ENCODE measurements around the gene TECTA.

The TECTA gene

GRCh38 chr11:121123496-121124069, 22.5 kb downstream of the TECTA start:
- Histone ChIP-seq H3K27ac (ENCODE audit: insufficient read depth, low read length, poor library complexity, severe bottlenecking) (no peak overlapping the region), H3K4me1 (ENCODE audit: control insufficient read depth, insufficient read depth, low read length, poor library complexity, severe bottlenecking) (no peaks in the 10 kb centered on the region), H3K36me3 (ENCODE audit: control insufficient read depth, insufficient read depth, low read length) (no peaks in the 10 kb centered on the region), H3K9me3 (ENCODE audit: control insufficient read depth, low read length) (peaks cover 4% of the 10 kb centered on the region), H3K27me3 (replicated peaks; ENCODE audit: control insufficient read depth, insufficient read depth, low read length, poor library complexity, severe bottlenecking) (no peaks in the 10 kb centered on the region), H3K4me3 (ENCODE audit: insufficient read depth, low read depth, low read length, poor library complexity, severe bottlenecking) (no peak overlapping the region)
- DNase-seq = no peak

GRCh38 chr11:121127809-121128208, 26.8 kb downstream of the TECTA start:
- Histone ChIP-seq H3K27me3 (replicated peaks; ENCODE audit: control insufficient read depth, insufficient read depth, low read length, poor library complexity, severe bottlenecking) (no peaks in the 10 kb centered on the region), H3K4me1 (ENCODE audit: control insufficient read depth, insufficient read depth, low read length, poor library complexity, severe bottlenecking) (no peaks in the 10 kb centered on the region), H3K27ac (ENCODE audit: insufficient read depth, low read length, poor library complexity, severe bottlenecking) (no peak overlapping the region), H3K36me3 (ENCODE audit: control insufficient read depth, insufficient read depth, low read length) (no peaks in the 10 kb centered on the region), H3K4me3 (ENCODE audit: insufficient read depth, low read depth, low read length, poor library complexity, severe bottlenecking) (no peak overlapping the region), H3K9me3 (ENCODE audit: control insufficient read depth, low read length) (no peaks in the 10 kb centered on the region)
- DNase-seq = no peak

GRCh38 chr11:121129362-121130340, 28.6 kb downstream of the TECTA start:
- Histone ChIP-seq H3K4me1 (ENCODE audit: control insufficient read depth, insufficient read depth, low read length, poor library complexity, severe bottlenecking) (no peaks in the 10 kb centered on the region), H3K27ac (ENCODE audit: insufficient read depth, low read length, poor library complexity, severe bottlenecking) (no peak overlapping the region)
- no peak for DNase-seq

GRCh38 chr11:121131656-121132055, 30.6 kb downstream of the TECTA start:
- Histone ChIP-seq H3K36me3 (ENCODE audit: control insufficient read depth, insufficient read depth, low read length) (no peaks in the 10 kb centered on the region), H3K4me3 (ENCODE audit: insufficient read depth, low read depth, low read length, poor library complexity, severe bottlenecking) (no peak overlapping the region), H3K27ac (ENCODE audit: insufficient read depth, low read length, poor library complexity, severe bottlenecking) (no peak overlapping the region), H3K27me3 (replicated peaks; ENCODE audit: control insufficient read depth, insufficient read depth, low read length, poor library complexity, severe bottlenecking) (no peaks in the 10 kb centered on the region), H3K9me3 (ENCODE audit: control insufficient read depth, low read length) (no peaks in the 10 kb centered on the region), H3K4me1 (ENCODE audit: control insufficient read depth, insufficient read depth, low read length, poor library complexity, severe bottlenecking) (no peaks in the 10 kb centered on the region)
- DNase-seq = no peak

More at GRCh38 chr11:121129362-121130340, 28.6 kb downstream of the TECTA start:
- H3K36me3 ChIP-seq (ENCODE audit: control insufficient read depth, insufficient read depth, low read length) = no peaks in the 10 kb centered on the region
- no peaks in the 10 kb centered on the region for H3K27me3 ChIP-seq (replicated peaks; ENCODE audit: control insufficient read depth, insufficient read depth, low read length, poor library complexity, severe bottlenecking)
- H3K9me3 ChIP-seq (ENCODE audit: control insufficient read depth, low read length) = no peaks in the 10 kb centered on the region
- H3K4me3 ChIP-seq (ENCODE audit: insufficient read depth, low read depth, low read length, poor library complexity, severe bottlenecking) = no peak overlapping the region

- no peaks in the 10 kb centered on the region for H3K27me3 ChIP-seq (replicated peaks; ENCODE audit: control insufficient read depth, insufficient read depth, low read length, poor library complexity, severe bottlenecking)
- H3K9me3 ChIP-seq (ENCODE audit: control insufficient read depth, low read length) = no peaks in the 10 kb centered on the region
- H3K4me3 ChIP-seq (ENCODE audit: insufficient read depth, low read depth, low read length, poor library complexity, severe bottlenecking) = no peak overlapping the region
- no peaks in the 10 kb centered on the region for H3K4me1 ChIP-seq (ENCODE audit: control insufficient read depth, insufficient read depth, low read length, poor library complexity, severe bottlenecking)
- DNase-seq = no peak
- H3K27ac ChIP-seq (ENCODE audit: insufficient read depth, low read length, poor library complexity, severe bottlenecking) = no peak overlapping the region
- no peaks in the 10 kb centered on the region for H3K36me3 ChIP-seq (ENCODE audit: control insufficient read depth, insufficient read depth, low read length)
These were observed 31.4 kb downstream of the TECTA start for GRCh38 chr11:121132211-121132976.

GRCh38 chr11:121134741-121135312, 33.8 kb downstream of the TECTA start:
- H3K4me3 ChIP-seq (ENCODE audit: insufficient read depth, low read depth, low read length, poor library complexity, severe bottlenecking) = no peak overlapping the region
- no peak for DNase-seq
- no peak overlapping the region for H3K27ac ChIP-seq (ENCODE audit: insufficient read depth, low read length, poor library complexity, severe bottlenecking)
- H3K27me3 ChIP-seq (replicated peaks; ENCODE audit: control insufficient read depth, insufficient read depth, low read length, poor library complexity, severe bottlenecking) = no peaks in the 10 kb centered on the region
- no peaks in the 10 kb centered on the region for H3K9me3 ChIP-seq (ENCODE audit: control insufficient read depth, low read length)
- no peaks in the 10 kb centered on the region for H3K4me1 ChIP-seq (ENCODE audit: control insufficient read depth, insufficient read depth, low read length, poor library complexity, severe bottlenecking)
- H3K36me3 ChIP-seq (ENCODE audit: control insufficient read depth, insufficient read depth, low read length) = no peaks in the 10 kb centered on the region

GRCh38 chr11:121137005-121137404, 36.0 kb downstream of the TECTA start:
- no peak for DNase-seq
- Histone ChIP-seq H3K36me3 (ENCODE audit: control insufficient read depth, insufficient read depth, low read length) (no peaks in the 10 kb centered on the region), H3K27ac (ENCODE audit: insufficient read depth, low read length, poor library complexity, severe bottlenecking) (no peak overlapping the region), H3K9me3 (ENCODE audit: control insufficient read depth, low read length) (no peaks in the 10 kb centered on the region), H3K4me1 (ENCODE audit: control insufficient read depth, insufficient read depth, low read length, poor library complexity, severe bottlenecking) (no peaks in the 10 kb centered on the region), H3K4me3 (ENCODE audit: insufficient read depth, low read depth, low read length, poor library complexity, severe bottlenecking) (no peak overlapping the region), H3K27me3 (replicated peaks; ENCODE audit: control insufficient read depth, insufficient read depth, low read length, poor library complexity, severe bottlenecking) (no peaks in the 10 kb centered on the region)

- H3K36me3 ChIP-seq (ENCODE audit: control insufficient read depth, insufficient read depth, low read length) = no peaks in the 10 kb centered on the region
- H3K27ac ChIP-seq (ENCODE audit: insufficient read depth, low read length, poor library complexity, severe bottlenecking) = no peak overlapping the region
- no peaks in the 10 kb centered on the region for H3K9me3 ChIP-seq (ENCODE audit: control insufficient read depth, low read length)
- H3K27me3 ChIP-seq (replicated peaks; ENCODE audit: control insufficient read depth, insufficient read depth, low read length, poor library complexity, severe bottlenecking) = no peaks in the 10 kb centered on the region
- no peaks in the 10 kb centered on the region for H3K4me1 ChIP-seq (ENCODE audit: control insufficient read depth, insufficient read depth, low read length, poor library complexity, severe bottlenecking)
- no peak overlapping the region for H3K4me3 ChIP-seq (ENCODE audit: insufficient read depth, low read depth, low read length, poor library complexity, severe bottlenecking)
- no peak for DNase-seq
These were observed 37.2 kb downstream of the TECTA start for GRCh38 chr11:121138259-121138658.

GRCh38 chr11:121140369-121140768, 39.3 kb downstream of the TECTA start:
- H3K4me1 ChIP-seq (ENCODE audit: control insufficient read depth, insufficient read depth, low read length, poor library complexity, severe bottlenecking) = no peaks in the 10 kb centered on the region
- H3K27me3 ChIP-seq (replicated peaks; ENCODE audit: control insufficient read depth, insufficient read depth, low read length, poor library complexity, severe bottlenecking) = no peaks in the 10 kb centered on the region
- H3K9me3 ChIP-seq (ENCODE audit: control insufficient read depth, low read length) = no peaks in the 10 kb centered on the region
- H3K27ac ChIP-seq (ENCODE audit: insufficient read depth, low read length, poor library complexity, severe bottlenecking) = no peak overlapping the region
- no peaks in the 10 kb centered on the region for H3K36me3 ChIP-seq (ENCODE audit: control insufficient read depth, insufficient read depth, low read length)
- H3K4me3 ChIP-seq (ENCODE audit: insufficient read depth, low read depth, low read length, poor library complexity, severe bottlenecking) = no peak overlapping the region
- DNase-seq = no peak

Data from effector memory CD4-positive, alpha-beta T cell (primary cell).